Measurements from ENCODE around the gene LYSMD1. TPM values are rescaled to one million over a fixed set of nuclear protein-coding genes. Genes with fewer than 3 reads are reported as not detected.

The LYSMD1 gene
- total and polyA plus RNA-seq, 2 donors (not counting 1 experiment from before 2014, with no cell fraction given), result 4.6 to 9.7 TPM

GRCh38 chr1:151137789-151138188, 27.9 kb downstream of the LYSMD1 start:
- no peak for TF ChIP-seq EZH2 (IDR thresholded peaks at IDR 0.05; ENCODE audit: low read length, missing control alignments)
- TF ChIP-seq CTCF (conservative IDR thresholded peaks at IDR 0.05 in 1 of 2, IDR thresholded peaks at IDR 0.05 in 1 of 2; ENCODE audit: low read depth in 1 of 2, low read length in 2 of 2), result no peak
- Histone ChIP-seq H3K36me3 (ENCODE audit: control insufficient read depth, insufficient read depth, low read length) (no peaks in the 10 kb centered on the region), H3K27me3 (ENCODE audit: control insufficient read depth, insufficient read depth, low read length) (no peaks in the 10 kb centered on the region), H3K9me3 (ENCODE audit: control insufficient read depth, insufficient read depth, low read depth, low read length) (no peaks in the 10 kb centered on the region), H2AFZ (ENCODE audit: low read length) (no peak overlapping the region), H3K27ac (ENCODE audit: insufficient read depth, low read length) (no peak overlapping the region), H3K4me2 (ENCODE audit: extremely low read depth, insufficient read depth, low read length) (no peak overlapping the region), H4K20me1 (ENCODE audit: control insufficient read depth, extremely low read depth, insufficient read depth, low read length) (no peaks in the 10 kb centered on the region), H3K4me3 (replicated peaks in 1 of 4; ENCODE audit: control extremely low read depth in 1 of 4, insufficient read depth in 1 of 4, low read depth in 3 of 4, low read length in 4 of 4) (no peak overlapping the region), H3K4me1 (ENCODE audit: control insufficient read depth, extremely low read depth, insufficient read depth, low read length) (no peaks in the 10 kb centered on the region), H3K79me2 (ENCODE audit: control insufficient read depth, insufficient read depth, low read length) (no peaks in the 10 kb centered on the region), H3K9ac (ENCODE audit: insufficient read depth, low read length) (no peak overlapping the region)
- DNase-seq (ENCODE audit: low read depth in 2 of 2), result no peak

GRCh38 chr1:151135433-151136385, 30.0 kb downstream of the LYSMD1 start:
- H3K36me3 ChIP-seq (ENCODE audit: control insufficient read depth, insufficient read depth, low read length), result no peaks in the 10 kb centered on the region
- H3K4me1 ChIP-seq (ENCODE audit: control insufficient read depth, extremely low read depth, insufficient read depth, low read length), result peaks cover 6% of the 10 kb centered on the region
- no peak overlapping the region for H2AFZ ChIP-seq (ENCODE audit: low read length)
- TF ChIP-seq EZH2 (IDR thresholded peaks at IDR 0.05; ENCODE audit: low read length, missing control alignments) (no peak), CTCF (conservative IDR thresholded peaks at IDR 0.05 in 1 of 2, IDR thresholded peaks at IDR 0.05 in 1 of 2; ENCODE audit: low read depth in 1 of 2, low read length in 2 of 2) (no peak)
- H3K27me3 ChIP-seq (ENCODE audit: control insufficient read depth, insufficient read depth, low read length), result no peaks in the 10 kb centered on the region
- no peak overlapping the region for H3K27ac ChIP-seq (ENCODE audit: insufficient read depth, low read length)
- H3K9ac ChIP-seq (ENCODE audit: insufficient read depth, low read length), result no peak overlapping the region
- H4K20me1 ChIP-seq (ENCODE audit: control insufficient read depth, extremely low read depth, insufficient read depth, low read length), result no peaks in the 10 kb centered on the region
- no peaks in the 10 kb centered on the region for H3K79me2 ChIP-seq (ENCODE audit: control insufficient read depth, insufficient read depth, low read length)
- DNase-seq (ENCODE audit: low read depth in 2 of 2), result no peak
- H3K9me3 ChIP-seq (ENCODE audit: control insufficient read depth, insufficient read depth, low read depth, low read length), result no peaks in the 10 kb centered on the region
- H3K4me3 ChIP-seq (replicated peaks in 1 of 4; ENCODE audit: control extremely low read depth in 1 of 4, insufficient read depth in 1 of 4, low read depth in 3 of 4, low read length in 4 of 4), result no peak overlapping the region
- no peak overlapping the region for H3K4me2 ChIP-seq (ENCODE audit: extremely low read depth, insufficient read depth, low read length)

GRCh38 chr1:151134991-151135390, 30.7 kb downstream of the LYSMD1 start:
- no peak for DNase-seq (ENCODE audit: low read depth in 2 of 2)
- no peak overlapping the region for H3K9ac ChIP-seq (ENCODE audit: insufficient read depth, low read length)
- no peaks in the 10 kb centered on the region for H3K79me2 ChIP-seq (ENCODE audit: control insufficient read depth, insufficient read depth, low read length)
- H3K9me3 ChIP-seq (ENCODE audit: control insufficient read depth, insufficient read depth, low read depth, low read length), result no peaks in the 10 kb centered on the region
- H3K4me3 ChIP-seq (replicated peaks in 1 of 4; ENCODE audit: control extremely low read depth in 1 of 4, insufficient read depth in 1 of 4, low read depth in 3 of 4, low read length in 4 of 4), result no peak overlapping the region
- no peaks in the 10 kb centered on the region for H3K36me3 ChIP-seq (ENCODE audit: control insufficient read depth, insufficient read depth, low read length)
- H3K4me2 ChIP-seq (ENCODE audit: extremely low read depth, insufficient read depth, low read length), result no peak overlapping the region
- no peaks in the 10 kb centered on the region for H3K27me3 ChIP-seq (ENCODE audit: control insufficient read depth, insufficient read depth, low read length)
- peaks cover 6% of the 10 kb centered on the region for H3K4me1 ChIP-seq (ENCODE audit: control insufficient read depth, extremely low read depth, insufficient read depth, low read length)
- no peak for TF ChIP-seq EZH2 (IDR thresholded peaks at IDR 0.05; ENCODE audit: low read length, missing control alignments)
- no peak for TF ChIP-seq CTCF (conservative IDR thresholded peaks at IDR 0.05 in 1 of 2, IDR thresholded peaks at IDR 0.05 in 1 of 2; ENCODE audit: low read depth in 1 of 2, low read length in 2 of 2)
- no peak overlapping the region for H3K27ac ChIP-seq (ENCODE audit: insufficient read depth, low read length)
- H4K20me1 ChIP-seq (ENCODE audit: control insufficient read depth, extremely low read depth, insufficient read depth, low read length), result no peaks in the 10 kb centered on the region
- H2AFZ ChIP-seq (ENCODE audit: low read length), result no peak overlapping the region

Data from fibroblast of lung (primary cell).